Forelimb muscle (tissue), 1 donor: ENCODE data around the gene NPNT. TPM values are rescaled to one million over a fixed set of nuclear protein-coding genes. Genes with fewer than 3 reads are reported as not detected.

Source experiments
- polyA plus RNA-seq: library from polyadenylated mRNA; unstranded; fragments of 120-200 nt; gene quantifications from one replicate; pipeline ENCODE4 v1.2.1, GENCODE V29; 2013; ENCODE audit not compliant: insufficient read length

The NPNT gene
- polyA plus RNA-seq, 1 donor = 151 TPM

Other genes starting within 250 kb of the NPNT start
- gene INTS12, start 186.8 kb upstream of the NPNT start, polyA plus RNA-seq = 31.8 TPM
- 8.0 TPM for gene GSTCD, start 186.7 kb upstream of the NPNT start, polyA plus RNA-seq